HG03520 (cell line): ENCODE data around the gene CCDC14.
"Not testable (repeated sequence)": the region's sequence is repeated elsewhere in the genome, so short reads cannot be mapped to it uniquely, and the experiment has no call there.

Experiments
- ATAC-seq: cut with Tn5 transposase; IDR thresholded peaks from one replicate; pipeline ENCODE4 v1.9.1; 2021; ENCODE audit warnings: mild to moderate bottlenecking, moderate library complexity; ENCODE audit not compliant: unreplicated experiment

CCDC14 gene

DNA sequence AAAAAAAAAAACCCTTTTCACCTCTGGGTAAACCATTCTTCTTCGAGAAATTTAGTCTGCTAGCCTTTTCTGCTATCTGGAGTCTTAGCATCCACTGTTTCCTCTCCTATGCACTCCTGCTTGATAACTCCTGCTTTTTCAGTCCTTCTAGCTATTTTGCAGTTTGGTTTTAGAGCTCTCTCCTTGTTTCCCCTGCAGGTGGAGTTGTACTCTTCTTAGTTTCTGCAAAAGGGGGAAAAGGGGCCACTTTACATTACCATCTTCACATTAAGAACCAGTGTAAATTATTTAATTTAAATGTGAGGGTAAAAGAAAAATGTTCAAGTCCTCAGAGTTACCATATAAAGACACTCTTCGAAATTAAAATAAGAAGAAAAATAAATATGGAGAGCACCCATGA lies 53.3 kb downstream of the CCDC14 start:
- ATAC-seq: no peak

- no peak for ATAC-seq
Measured at GRCh38 chr3:123899300-123899865, 61.6 kb downstream of the CCDC14 start.

GRCh38 chr3:123893012-123893411 lies 68.0 kb downstream of the CCDC14 start:
- no peak for ATAC-seq

- no peak for ATAC-seq
Measured at GRCh38 chr3:123892195-123892594, 68.8 kb downstream of the CCDC14 start.

- ATAC-seq: not testable (repeated sequence)
Measured at GRCh38 chr3:123890991-123891390, 70.0 kb downstream of the CCDC14 start.

- not testable (repeated sequence) for ATAC-seq
Measured at GRCh38 chr3:123890162-123890561, 70.9 kb downstream of the CCDC14 start.

DNA sequence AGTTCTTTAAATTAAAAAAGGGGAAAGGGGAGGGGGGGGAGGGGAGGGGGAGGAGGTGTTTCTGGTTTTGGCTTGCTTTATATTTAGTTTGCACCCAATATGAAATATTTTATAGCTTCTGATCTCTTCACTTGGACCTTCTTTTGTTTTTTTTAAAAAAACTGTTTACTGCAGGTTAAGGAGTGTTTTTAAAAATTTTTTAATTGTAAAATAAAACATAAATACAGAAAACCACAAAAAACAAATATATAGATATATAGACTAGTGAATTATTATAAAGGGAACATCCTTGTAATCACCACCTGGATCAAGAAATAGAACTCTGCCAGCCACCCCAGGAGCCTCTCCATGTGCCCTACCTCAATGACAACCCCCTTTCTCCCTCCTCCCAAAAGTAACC lies 76.0 kb downstream of the CCDC14 start:
- ATAC-seq: no peak

DNA sequence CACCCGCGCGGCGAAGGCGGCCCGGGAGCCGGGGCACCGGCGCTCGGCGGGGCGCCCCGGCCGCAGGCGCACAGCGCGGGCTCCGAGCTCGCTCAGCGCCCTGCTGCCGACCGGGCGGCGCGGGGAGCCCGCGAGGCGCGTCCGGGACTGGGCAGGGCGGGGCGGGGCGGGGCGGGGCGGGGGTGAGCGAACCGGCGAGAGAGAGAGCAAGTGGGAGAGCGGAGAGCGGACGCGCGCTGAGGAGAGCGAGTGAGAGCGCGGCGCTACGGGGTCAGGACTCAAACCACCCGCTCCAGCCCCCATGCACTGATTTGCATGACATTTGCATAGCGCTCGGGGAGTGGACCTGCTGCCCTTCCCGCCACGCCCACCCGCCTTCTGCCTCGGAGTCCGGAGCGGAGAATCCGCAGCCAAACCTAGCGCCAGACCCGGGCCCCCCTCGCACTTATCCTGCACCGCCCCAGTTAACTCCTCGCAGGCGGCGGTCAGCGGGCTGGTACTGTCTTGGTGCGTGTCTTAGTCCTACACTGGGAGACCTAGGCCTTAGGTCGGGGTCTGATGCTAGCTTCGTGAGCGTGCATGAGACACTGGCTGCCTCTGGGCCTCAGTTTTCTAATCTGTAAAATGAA lies 76.7 kb downstream of the CCDC14 start, which contains the start of gene MYLK:
MYLK (minus strand) TSS at position 130 of the 629 bp plus-strand sequence. CDS start 90,491 bp downstream, outside the sequence.
- no peak for ATAC-seq

DNA sequence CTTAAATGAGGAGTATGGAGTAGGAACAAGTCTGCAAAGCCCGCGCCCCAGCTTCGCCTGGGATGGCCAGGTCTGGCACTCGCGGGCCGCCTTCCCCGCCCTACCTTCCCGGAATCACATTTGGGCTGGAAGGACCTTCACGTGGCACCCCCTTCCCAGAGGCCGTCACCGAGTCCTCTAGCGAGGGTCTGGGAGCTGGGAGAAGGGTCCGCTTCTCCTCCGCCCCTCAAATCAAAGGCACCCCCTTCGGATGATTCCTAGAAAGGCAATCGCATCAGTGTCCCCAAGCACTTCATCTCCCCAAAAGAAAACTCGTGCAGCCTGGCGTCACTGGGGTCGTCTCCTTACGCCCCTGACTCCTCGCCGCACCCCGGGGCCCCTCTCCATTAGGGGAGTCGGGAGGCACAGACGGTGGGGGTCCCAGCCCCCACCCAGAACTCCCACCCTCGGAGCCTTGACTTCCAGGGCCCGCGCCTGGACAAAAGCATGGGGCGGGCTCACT lies 77.3 kb downstream of the CCDC14 start:
- ATAC-seq: no peak

DNA sequence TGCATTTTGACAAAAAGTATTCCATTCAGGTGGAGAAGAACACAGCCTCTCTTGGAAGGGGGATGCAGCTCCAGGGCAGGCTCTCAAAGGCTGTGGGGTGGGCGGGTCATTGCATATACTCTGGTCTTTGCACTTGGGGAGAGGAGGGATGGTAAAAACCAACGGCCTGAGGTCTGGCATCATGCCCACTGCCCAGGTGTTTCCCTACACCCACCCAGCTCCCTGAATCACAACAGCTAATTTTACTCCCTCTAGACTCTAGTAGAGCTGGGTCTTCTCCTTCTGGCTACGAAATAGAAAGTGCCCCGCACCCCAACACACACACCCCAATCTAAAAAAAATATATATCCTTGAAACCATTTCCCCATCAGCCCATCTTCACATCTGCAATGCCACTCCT lies 77.9 kb downstream of the CCDC14 start:
- ATAC-seq: no peak

DNA sequence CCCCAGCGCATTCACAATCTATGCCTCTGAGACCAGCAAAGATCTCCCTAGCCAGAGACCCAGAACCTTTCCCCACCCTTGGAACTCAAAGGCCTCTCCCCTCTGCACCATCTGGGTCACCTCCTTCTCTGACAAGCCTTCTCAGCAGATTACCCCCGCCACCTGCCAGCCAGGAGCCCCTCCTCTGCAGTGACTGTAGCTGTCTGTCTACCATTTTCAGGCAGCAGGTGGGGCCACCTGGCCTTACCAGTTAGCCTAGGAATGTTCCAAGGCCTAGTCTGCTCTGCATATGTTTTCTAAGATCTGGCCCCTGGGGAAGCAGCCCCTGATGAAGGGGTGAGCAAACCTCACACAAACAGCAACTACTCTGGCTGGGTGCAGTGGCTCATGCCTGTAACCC lies 79.3 kb downstream of the CCDC14 start:
- no peak for ATAC-seq

GRCh38 chr3:123880998-123881561 lies 79.9 kb downstream of the CCDC14 start:
- no peak for ATAC-seq

GRCh38 chr3:123878807-123879206 lies 82.2 kb downstream of the CCDC14 start:
- no peak for ATAC-seq

- ATAC-seq: no peak
Measured at GRCh38 chr3:123877965-123878364, 83.1 kb downstream of the CCDC14 start.

DNA sequence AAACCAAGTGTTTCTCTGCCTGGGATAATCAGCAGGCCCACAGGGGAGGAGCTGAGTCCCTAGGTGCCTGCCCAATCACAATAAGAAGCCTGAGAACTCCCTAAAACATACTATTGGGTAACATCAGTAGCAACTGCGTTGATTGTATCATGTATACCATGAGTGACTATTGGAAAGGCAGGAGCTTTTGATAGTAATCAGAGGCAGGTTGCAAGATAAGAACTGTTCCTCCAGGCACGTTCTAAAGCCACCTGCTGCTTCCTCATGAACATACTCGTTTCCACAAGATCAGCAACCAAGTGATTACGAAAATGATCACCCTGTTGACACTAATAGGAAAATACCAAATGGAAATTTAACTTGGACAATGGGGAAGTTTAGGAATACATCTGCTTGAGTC lies 83.6 kb downstream of the CCDC14 start:
- no peak for ATAC-seq

DNA sequence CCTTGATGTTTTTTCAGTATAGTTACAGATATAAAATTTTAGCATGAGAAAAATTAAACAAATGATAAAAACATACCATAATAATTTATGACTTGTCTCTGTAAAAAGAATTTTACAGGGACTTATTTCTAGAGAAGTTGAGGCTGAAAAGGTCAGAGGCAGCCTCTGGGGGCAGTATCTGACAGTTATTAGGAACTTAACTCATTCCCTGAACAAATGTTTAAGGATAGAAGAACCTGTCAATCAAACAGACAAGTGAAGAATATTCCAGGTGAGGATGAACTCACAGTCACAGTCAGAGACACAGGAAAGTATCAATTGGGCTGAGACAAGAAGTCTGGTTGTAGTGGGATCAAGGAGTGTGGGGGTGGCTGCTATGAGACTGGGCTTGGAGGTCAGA lies 84.2 kb downstream of the CCDC14 start:
- no peak for ATAC-seq

DNA sequence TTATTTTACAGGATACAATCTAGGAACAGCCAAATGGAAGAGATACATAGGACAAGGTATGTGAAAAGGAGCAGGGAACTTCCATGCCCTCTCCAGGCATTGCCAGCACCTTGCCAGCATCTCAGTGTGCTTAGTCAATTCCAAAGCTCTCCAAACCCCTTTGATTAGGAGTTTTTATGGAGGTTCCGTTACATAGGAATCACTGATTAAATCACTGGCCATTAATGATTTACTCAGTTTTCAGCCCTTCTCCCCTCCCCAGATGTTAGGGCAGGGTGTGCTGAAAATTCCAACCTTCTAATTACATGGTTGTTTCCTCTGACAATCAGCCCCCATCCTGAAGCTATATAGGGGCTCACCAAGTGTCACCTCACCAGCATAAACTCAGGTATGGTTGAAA lies 88.4 kb downstream of the CCDC14 start:
- ATAC-seq: no peak

- no peak for ATAC-seq
Measured at GRCh38 chr3:123871946-123872345, 89.1 kb downstream of the CCDC14 start.

DNA sequence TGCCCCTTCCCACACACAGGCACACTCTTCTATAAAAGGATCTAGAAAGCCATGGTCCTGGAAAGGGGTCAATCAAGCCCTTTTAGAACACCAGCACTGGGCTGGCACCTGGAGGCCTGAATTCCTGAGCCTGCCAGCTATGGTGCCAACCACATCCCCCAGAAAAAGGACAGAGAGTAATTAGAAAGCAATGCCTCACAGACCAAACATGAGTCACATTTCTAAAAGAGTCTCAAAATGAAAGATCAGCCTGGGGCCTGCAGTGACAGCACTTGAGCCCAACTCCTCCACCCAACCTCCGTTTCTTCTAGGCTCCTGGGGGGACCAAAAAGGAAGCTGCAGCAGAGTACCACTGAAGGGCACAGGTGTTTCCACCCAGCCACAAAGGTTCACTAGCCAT lies 91.0 kb downstream of the CCDC14 start:
- no peak for ATAC-seq

GRCh38 chr3:123869165-123869564 lies 91.9 kb downstream of the CCDC14 start:
- no peak for ATAC-seq

GRCh38 chr3:123864706-123865105 lies 96.3 kb downstream of the CCDC14 start:
- no peak for ATAC-seq
